Measurements from ENCODE around the gene GRIK4. TPM values are rescaled to one million over a fixed set of nuclear protein-coding genes. Genes with fewer than 3 reads are reported as not detected.

The GRIK4 gene
- total and polyA plus RNA-seq, 2 donors (not counting 1 experiment from before 2014, with no cell fraction given) = 0.12 to 0.27 TPM

DNA sequence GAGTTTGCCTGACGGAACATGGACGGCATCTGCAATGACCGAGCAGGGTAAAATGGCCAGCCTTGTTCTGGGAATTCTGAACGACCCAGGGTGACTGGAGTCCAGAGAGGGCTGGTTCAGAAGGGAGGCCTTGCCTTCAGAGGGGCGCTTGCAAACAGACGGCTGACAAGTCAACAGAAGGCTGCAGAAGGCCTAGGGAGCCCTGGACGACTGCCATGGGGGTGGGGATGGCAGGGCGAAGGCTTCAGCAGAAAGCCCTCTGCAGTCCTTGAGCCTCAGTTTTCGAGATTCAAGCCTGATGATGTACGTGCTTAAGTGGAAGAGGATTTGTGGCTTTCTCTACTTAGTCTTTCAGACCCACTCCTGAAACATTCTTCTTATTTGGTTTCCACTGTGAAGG is 395.2 kb downstream of the GRIK4 start:
- no peak for DNase-seq
- ChIA-PET CTCF (no interaction called here), POLR2A (no interaction called here)
- no peak for ATAC-seq (ENCODE audit: low read depth)
- H4K20me1 ChIP-seq (ENCODE audit: control insufficient read depth, insufficient read depth, low read length, poor library complexity, severe bottlenecking) = no peaks in the 10 kb centered on the region
- H3K27ac ChIP-seq (ENCODE audit: low read length in 2 of 2) = no peak overlapping the region
- Mint-ChIP-seq H3K27me3 (peaks cover 21% of the 10 kb centered on the region), H3K4me1 (no peaks in the 10 kb centered on the region), H3K4me3 (no peak overlapping the region), H3K27ac (no peak overlapping the region), H3K9me3 (ENCODE audit: insufficient read depth) (no peaks in the 10 kb centered on the region)
- no peaks in the 10 kb centered on the region for H3K79me2 ChIP-seq (ENCODE audit: control insufficient read depth, insufficient read depth, low read length)
- H3K4me2 ChIP-seq (replicated peaks; ENCODE audit: low read depth, low read length, poor library complexity, severe bottlenecking) = no peak overlapping the region
- H3K4me3 ChIP-seq (ENCODE audit: control extremely low read depth in 1 of 5, extremely low read depth in 1 of 5, insufficient read depth in 1 of 5, low read depth in 2 of 5, low read length in 4 of 5) = no peak overlapping the region
- H3K36me3 ChIP-seq (replicated peaks in 1 of 2; ENCODE audit: control extremely low read depth in 1 of 2, control insufficient read depth in 1 of 2, extremely low read depth in 1 of 2, insufficient read depth in 2 of 2, low read length in 1 of 2) = no peaks in the 10 kb centered on the region
- no peaks in the 10 kb centered on the region for H3K4me1 ChIP-seq (ENCODE audit: control insufficient read depth in 2 of 2, insufficient read depth in 2 of 2, low read length in 2 of 2)
- TF ChIP-seq CTCF (IDR thresholded peaks at IDR 0.05) = no peak
- TF ChIP-seq EZH2 (IDR thresholded peaks at IDR 0.05; ENCODE audit: borderline replicate concordance, insufficient read depth, low read depth, low read length, poor library complexity, severe bottlenecking) = no peak
- 90% methylated on average over 10 of the region's 10 CpGs for WGBS (ENCODE audit: insufficient coverage)
- no peak overlapping the region for H2AFZ ChIP-seq (ENCODE audit: insufficient read depth, low read depth, low read length, poor library complexity, severe bottlenecking)
- intact Hi-C loops (cut with micrococcal nuclease) = no loop called here
- peaks cover 0 to 10% (median 0%) of the 10 kb centered on the region in 4 experiments for H3K27me3 ChIP-seq (replicated peaks in 1 of 4; ENCODE audit: control extremely low read depth in 1 of 4, control insufficient read depth in 3 of 4, insufficient read depth in 4 of 4, low read length in 3 of 4)
- no peak overlapping the region for H3K9ac ChIP-seq (ENCODE audit: low read length)
- no peaks in the 10 kb centered on the region for H3K9me3 ChIP-seq (ENCODE audit: control extremely low read depth in 1 of 3, control insufficient read depth in 2 of 3, insufficient read depth in 1 of 3, low read length in 2 of 3)

DNA sequence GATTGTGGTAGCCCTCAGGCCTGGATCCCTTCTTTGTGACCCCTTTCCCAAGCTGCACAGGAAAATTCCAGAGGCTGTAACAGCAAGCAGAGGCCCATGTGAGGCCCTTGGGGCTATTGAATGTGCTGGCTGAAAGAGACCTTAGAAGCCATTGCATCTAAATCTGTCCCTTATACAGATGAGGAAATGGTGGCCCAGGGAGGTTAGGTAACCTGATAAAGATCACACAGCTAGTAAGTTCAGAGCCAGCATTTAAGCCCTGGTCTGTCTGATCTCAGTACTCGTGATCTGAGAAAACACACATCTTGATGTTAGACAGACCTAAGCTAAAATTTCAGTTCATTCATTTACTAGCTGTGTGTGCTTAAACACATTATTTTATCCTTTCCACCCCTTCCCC is 396.4 kb downstream of the GRIK4 start:
- Mint-ChIP-seq H3K4me3 (no peak overlapping the region), H3K27me3 (peaks cover 31% of the 10 kb centered on the region), H3K9me3 (ENCODE audit: insufficient read depth) (no peaks in the 10 kb centered on the region), H3K4me1 (no peaks in the 10 kb centered on the region), H3K27ac (no peak overlapping the region)
- Histone ChIP-seq H2AFZ (ENCODE audit: insufficient read depth, low read depth, low read length, poor library complexity, severe bottlenecking) (no peak overlapping the region), H4K20me1 (ENCODE audit: control insufficient read depth, insufficient read depth, low read length, poor library complexity, severe bottlenecking) (no peaks in the 10 kb centered on the region), H3K9ac (ENCODE audit: low read length) (no peak overlapping the region), H3K36me3 (replicated peaks in 1 of 2; ENCODE audit: control extremely low read depth in 1 of 2, control insufficient read depth in 1 of 2, extremely low read depth in 1 of 2, insufficient read depth in 2 of 2, low read length in 1 of 2) (no peaks in the 10 kb centered on the region), H3K79me2 (ENCODE audit: control insufficient read depth, insufficient read depth, low read length) (no peaks in the 10 kb centered on the region), H3K27me3 (replicated peaks in 1 of 4; ENCODE audit: control extremely low read depth in 1 of 4, control insufficient read depth in 3 of 4, insufficient read depth in 4 of 4, low read length in 3 of 4) (peaks cover 0 to 12% (median 0%) of the 10 kb centered on the region in 4 experiments), H3K4me1 (ENCODE audit: control insufficient read depth in 2 of 2, insufficient read depth in 2 of 2, low read length in 2 of 2) (no peaks in the 10 kb centered on the region), H3K9me3 (ENCODE audit: control extremely low read depth in 1 of 3, control insufficient read depth in 2 of 3, insufficient read depth in 1 of 3, low read length in 2 of 3) (no peaks in the 10 kb centered on the region), H3K27ac (ENCODE audit: low read length in 2 of 2) (no peak overlapping the region), H3K4me2 (replicated peaks; ENCODE audit: low read depth, low read length, poor library complexity, severe bottlenecking) (no peak overlapping the region), H3K4me3 (ENCODE audit: control extremely low read depth in 1 of 5, extremely low read depth in 1 of 5, insufficient read depth in 1 of 5, low read depth in 2 of 5, low read length in 4 of 5) (no peak overlapping the region)
- intact Hi-C loops (cut with micrococcal nuclease) = no loop called here
- no peak for TF ChIP-seq CTCF (IDR thresholded peaks at IDR 0.05)
- no peak for TF ChIP-seq EZH2 (IDR thresholded peaks at IDR 0.05; ENCODE audit: borderline replicate concordance, insufficient read depth, low read depth, low read length, poor library complexity, severe bottlenecking)
- WGBS (ENCODE audit: insufficient coverage) = 100% methylated on average over 1 of the region's 1 CpG
- CTCF ChIA-PET = interaction anchor here (0.5 kb wide), 1 partner anchor 188 kb away, joined by 3 read pairs; no protein-coding TSS in a partner anchor
- ATAC-seq (ENCODE audit: low read depth) (no peak), DNase-seq (no peak)
- POLR2A ChIA-PET = no interaction called here
